Neural progenitor cell (in vitro differentiated cells): Measurements from ENCODE around the gene GNAS. TPM values are rescaled to one million over a fixed set of nuclear protein-coding genes. Genes with fewer than 3 reads are reported as not detected.

ENCODE experiments used
- DNase-seq: peaks from one replicate; pipeline ENCODE4 v3.0.0-alpha.2; 2016; ENCODE audit warnings: low spot score
- H2AFZ ChIP-seq: fragments of 200-600 bp; sonication (generic); replicated peaks from 2 replicates; pipeline ENCODE4 v1.6.1; 2016; ENCODE audit warnings: antibody characterized with exemption
- H3F3A ChIP-seq: fragments of 200-600 bp; sonication (generic); 2 replicates; pipeline ENCODE4 v1.6.1; 2016; ENCODE audit warnings: antibody characterized with exemption, low read depth
- H3K27ac ChIP-seq: fragments of 200-600 bp; sonication (generic); 2 replicates; pipeline ENCODE4 v1.5.1; 2016; ENCODE audit warnings: mild to moderate bottlenecking
- H3K27me3 ChIP-seq: fragments of 200-600 bp; sonication (generic); 2 replicates; pipeline ENCODE4 v1.6.1; 2016; ENCODE audit warnings: mild to moderate bottlenecking, moderate library complexity
- H3K36me3 ChIP-seq: fragments of 200-600 bp; sonication (generic); 2 replicates; pipeline ENCODE4 v1.5.1; 2016
- H3K4me1 ChIP-seq: fragments of 200-600 bp; sonication (generic); 2 replicates; pipeline ENCODE4 v1.6.1; 2016; ENCODE audit warnings: mixed run types
- H3K4me2 ChIP-seq: fragments of 200-600 bp; sonication (generic); 2 replicates; pipeline ENCODE4 v1.6.1; 2016
- H3K4me3 ChIP-seq: fragments of 200-600 bp; sonication (generic); 2 replicates; pipeline ENCODE4 v1.5.1; 2016
- H3K79me2 ChIP-seq: fragments of 200-600 bp; sonication (generic); 2 replicates; pipeline ENCODE4 v1.6.1; 2016; ENCODE audit warnings: low read depth
- H3K9ac ChIP-seq: fragments of 200-600 bp; sonication (generic); 2 replicates; pipeline ENCODE4 v1.6.1; 2016
- H3K9me3 ChIP-seq: fragments of 200-600 bp; sonication (generic); 2 replicates; pipeline ENCODE4 v1.5.1; 2016; ENCODE audit warnings: low read depth
- H4K20me1 ChIP-seq: fragments of 200-600 bp; sonication (generic); 2 replicates; pipeline ENCODE4 v1.6.1; 2016; ENCODE audit warnings: low read depth
- H3K27ac Mint-ChIP-seq: 3 replicates; pipeline ENCODE4 v1.8.0; 2021; ENCODE audit warnings: mixed read lengths
- H3K27me3 Mint-ChIP-seq: 2 replicates; pipeline ENCODE4 v1.8.0; 2022; ENCODE audit warnings: low read depth, mild to moderate bottlenecking, inconsistent platforms, moderate library complexity, mixed read lengths; ENCODE audit not compliant: insufficient read depth
- H3K36me3 Mint-ChIP-seq: 3 replicates; pipeline ENCODE4 v1.8.0; 2021; ENCODE audit warnings: mixed read lengths
- H3K4me1 Mint-ChIP-seq: 3 replicates; pipeline ENCODE4 v1.8.0; 2021; ENCODE audit warnings: mixed read lengths
- H3K4me3 Mint-ChIP-seq: 3 replicates; pipeline ENCODE4 v1.8.0; 2021; ENCODE audit warnings: mild to moderate bottlenecking, moderate library complexity, mixed read lengths
- H3K9me3 Mint-ChIP-seq: 3 replicates; pipeline ENCODE4 v1.8.0; 2020; ENCODE audit warnings: mixed read lengths
- EZH2 ChIP-seq: fragments of 200-600 bp; sonication (generic); IDR thresholded peaks from 2 replicates; pipeline ENCODE4 v1.6.1; 2017; ENCODE audit warnings: antibody characterized with exemption, mild to moderate bottlenecking, moderate library complexity
- EZH2phosphoT487 ChIP-seq: fragments of 200-600 bp; sonication (generic); IDR thresholded peaks from 2 replicates; pipeline ENCODE4 v1.6.1; 2017; ENCODE audit warnings: antibody characterized with exemption
- total RNA-seq: library from RNA; depleted of rRNA; stranded (reverse); fragments of >200 nt; gene quantifications from 2 replicates; pipeline ENCODE4 v1.2.3, GENCODE V29; 2015; ENCODE audit warnings: low replicate concordance
- TF ChIP-seq, protein P1 (sequence below): fragments of 200-600 bp; sonication (generic); IDR thresholded peaks from 2 replicates; pipeline ENCODE4 v1.5.1; 2017; ENCODE audit warnings: antibody characterized with exemption, mild to moderate bottlenecking

Gene GNAS
- total RNA-seq, 1 donor from 2014 or later: 794 TPM

GRCh38 chr20:58840816-58841538, 11.5 kb upstream of the GNAS start:
- Histone ChIP-seq H3K4me3 (peak overlapping the region; percentile 49), H3K4me1 (peaks cover 22% of the 10 kb centered on the region), H3F3A (peaks cover 19% of the 10 kb centered on the region), H4K20me1 (peaks cover 49% of the 10 kb centered on the region), H3K79me2 (peaks cover 89% of the 10 kb centered on the region), H3K27me3 (peaks cover 61% of the 10 kb centered on the region), H3K27ac (no peak overlapping the region), H3K36me3 (no peaks in the 10 kb centered on the region), H3K9me3 (no peaks in the 10 kb centered on the region), H2AFZ (no peak overlapping the region), H3K4me2 (peak overlapping the region; percentile 77), H3K9ac (no peak overlapping the region)
- Mint-ChIP-seq H3K4me1 (no peaks in the 10 kb centered on the region), H3K27me3 (peaks cover 58% of the 10 kb centered on the region), H3K27ac (no peak overlapping the region), H3K9me3 (peaks cover 3% of the 10 kb centered on the region), H3K36me3 (peaks cover 11% of the 10 kb centered on the region), H3K4me3 (peak overlapping the region; percentile 67)
- TF ChIP-seq EZH2: peak; percentile 90
- TF ChIP-seq, protein P1, sequence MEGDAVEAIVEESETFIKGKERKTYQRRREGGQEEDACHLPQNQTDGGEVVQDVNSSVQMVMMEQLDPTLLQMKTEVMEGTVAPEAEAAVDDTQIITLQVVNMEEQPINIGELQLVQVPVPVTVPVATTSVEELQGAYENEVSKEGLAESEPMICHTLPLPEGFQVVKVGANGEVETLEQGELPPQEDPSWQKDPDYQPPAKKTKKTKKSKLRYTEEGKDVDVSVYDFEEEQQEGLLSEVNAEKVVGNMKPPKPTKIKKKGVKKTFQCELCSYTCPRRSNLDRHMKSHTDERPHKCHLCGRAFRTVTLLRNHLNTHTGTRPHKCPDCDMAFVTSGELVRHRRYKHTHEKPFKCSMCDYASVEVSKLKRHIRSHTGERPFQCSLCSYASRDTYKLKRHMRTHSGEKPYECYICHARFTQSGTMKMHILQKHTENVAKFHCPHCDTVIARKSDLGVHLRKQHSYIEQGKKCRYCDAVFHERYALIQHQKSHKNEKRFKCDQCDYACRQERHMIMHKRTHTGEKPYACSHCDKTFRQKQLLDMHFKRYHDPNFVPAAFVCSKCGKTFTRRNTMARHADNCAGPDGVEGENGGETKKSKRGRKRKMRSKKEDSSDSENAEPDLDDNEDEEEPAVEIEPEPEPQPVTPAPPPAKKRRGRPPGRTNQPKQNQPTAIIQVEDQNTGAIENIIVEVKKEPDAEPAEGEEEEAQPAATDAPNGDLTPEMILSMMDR: no peak
- peak; percentile 76 for TF ChIP-seq EZH2phosphoT487
- DNase-seq: peak; percentile 45

- Mint-ChIP-seq H3K4me3 (no peak overlapping the region), H3K27ac (no peak overlapping the region), H3K27me3 (peaks cover 59% of the 10 kb centered on the region), H3K9me3 (peaks cover 3% of the 10 kb centered on the region), H3K36me3 (peaks cover 11% of the 10 kb centered on the region), H3K4me1 (no peaks in the 10 kb centered on the region)
- H4K20me1 ChIP-seq: peaks cover 49% of the 10 kb centered on the region
- peaks cover 22% of the 10 kb centered on the region for H3F3A ChIP-seq
- H3K4me1 ChIP-seq: peaks cover 23% of the 10 kb centered on the region
- peak; percentile 85 for TF ChIP-seq EZH2phosphoT487
- peak; percentile 92 for TF ChIP-seq EZH2
- TF ChIP-seq, protein P1: no peak
- DNase-seq: peak; percentile 38
- H3K4me3 ChIP-seq: peak overlapping the region; percentile 49
- H3K79me2 ChIP-seq: peaks cover 89% of the 10 kb centered on the region
- no peaks in the 10 kb centered on the region for H3K36me3 ChIP-seq
- no peaks in the 10 kb centered on the region for H3K9me3 ChIP-seq
- H3K4me2 ChIP-seq: peak overlapping the region; percentile 77
- peaks cover 61% of the 10 kb centered on the region for H3K27me3 ChIP-seq
- no peak overlapping the region for H2AFZ ChIP-seq
- H3K27ac ChIP-seq: no peak overlapping the region
- H3K9ac ChIP-seq: no peak overlapping the region
These were observed 10.8 kb upstream of the GNAS start for GRCh38 chr20:58841539-58842264.

DNA sequence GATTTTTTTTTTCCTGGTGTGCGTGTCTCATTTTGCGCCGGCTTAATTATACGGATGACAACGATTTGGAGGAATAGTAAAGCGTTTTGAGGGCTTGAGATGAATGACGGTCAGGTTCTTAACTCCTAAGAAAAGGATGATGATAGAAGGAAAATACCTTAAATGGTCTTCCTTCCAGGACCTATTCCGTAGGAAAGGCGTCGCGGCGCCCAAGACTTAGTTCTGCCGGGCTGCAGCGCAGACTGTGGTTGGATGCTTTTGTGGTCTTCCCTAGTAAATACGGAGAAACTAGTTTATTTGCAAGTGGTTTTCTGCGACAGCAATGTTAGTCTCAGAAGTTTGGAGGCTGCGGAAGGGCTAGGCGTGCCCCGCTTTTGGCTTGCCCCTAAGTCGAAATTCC, 10.2 kb upstream of the GNAS start:
- no peak overlapping the region for H3K27ac ChIP-seq
- H3K4me1 Mint-ChIP-seq: no peaks in the 10 kb centered on the region
- H3K9me3 ChIP-seq: no peaks in the 10 kb centered on the region
- H3F3A ChIP-seq: peaks cover 22% of the 10 kb centered on the region
- peaks cover 11% of the 10 kb centered on the region for H3K36me3 Mint-ChIP-seq
- peaks cover 89% of the 10 kb centered on the region for H3K79me2 ChIP-seq
- H3K27me3 Mint-ChIP-seq: peaks cover 59% of the 10 kb centered on the region
- no peak overlapping the region for H2AFZ ChIP-seq
- no peak overlapping the region for H3K9ac ChIP-seq
- H3K36me3 ChIP-seq: no peaks in the 10 kb centered on the region
- peaks cover 61% of the 10 kb centered on the region for H3K27me3 ChIP-seq
- peak overlapping the region; percentile 13 for H3K4me3 Mint-ChIP-seq
- peaks cover 3% of the 10 kb centered on the region for H3K9me3 Mint-ChIP-seq
- H3K4me2 ChIP-seq: peak overlapping the region; percentile 77
- peak overlapping the region; percentile 49 for H3K4me3 ChIP-seq
- TF ChIP-seq, protein P1: no peak
- TF ChIP-seq EZH2 (no peak), EZH2phosphoT487 (no peak)
- H3K4me1 ChIP-seq: peaks cover 23% of the 10 kb centered on the region
- H3K27ac Mint-ChIP-seq: no peak overlapping the region
- no peak for DNase-seq
- peaks cover 53% of the 10 kb centered on the region for H4K20me1 ChIP-seq
